ENCODE results near the gene TRIM9.

The TRIM9 gene

DNA sequence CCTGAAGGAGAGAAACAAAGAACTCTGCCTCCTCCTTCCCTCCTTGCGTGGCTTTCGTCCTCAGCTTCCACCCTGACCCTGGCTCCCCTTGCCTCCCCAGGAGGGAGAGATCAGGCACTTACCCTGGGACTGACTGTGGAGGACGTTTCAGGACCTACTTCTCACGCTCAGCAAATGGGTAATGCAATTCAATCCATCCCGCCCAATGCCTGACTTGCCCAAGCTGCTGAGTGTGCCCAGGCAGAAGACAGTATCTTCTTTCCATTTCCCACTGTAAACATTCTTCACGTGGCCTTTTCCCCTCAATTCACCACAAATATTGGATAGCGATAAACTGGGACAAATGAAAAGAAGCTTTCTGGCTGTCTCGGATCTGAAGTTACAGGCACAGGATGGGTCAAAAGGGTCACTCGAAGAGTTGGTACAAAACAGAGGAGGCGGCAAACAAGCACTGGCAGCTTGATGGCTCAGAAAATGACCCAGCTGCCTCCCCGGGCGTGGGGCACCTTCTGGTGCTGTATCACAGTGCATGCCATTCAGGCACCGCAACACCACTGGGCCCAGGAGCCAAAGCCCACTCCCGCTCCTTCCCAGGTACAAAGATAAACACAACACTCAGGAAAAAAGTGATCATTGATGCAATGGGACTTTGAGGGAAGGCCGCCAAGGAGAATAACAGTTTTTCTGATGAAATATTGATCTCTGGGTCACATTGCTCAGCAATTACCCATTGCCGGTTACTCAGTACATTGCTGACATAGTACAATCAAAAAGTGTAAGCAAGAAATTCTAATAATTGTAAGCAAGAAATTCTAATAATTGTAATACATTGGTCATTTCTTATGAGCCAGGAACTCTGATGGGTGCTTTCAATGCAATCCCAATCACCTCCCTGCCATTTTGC is 65.8 kb downstream of the TRIM9 start:
- Histone ChIP-seq H3K4me3 (ENCODE audit: insufficient read depth, low read depth, low read length) (no peak overlapping the region), H3K9me3 (ENCODE audit: control insufficient read depth, low read length) (no peaks in the 10 kb centered on the region), H3K27me3 (ENCODE audit: control insufficient read depth, insufficient read depth, low read length, poor library complexity, severe bottlenecking) (no peaks in the 10 kb centered on the region), H3K4me1 (ENCODE audit: control insufficient read depth, insufficient read depth, low read length) (no peaks in the 10 kb centered on the region), H3K27ac (ENCODE audit: insufficient read depth, low read depth, low read length, poor library complexity, severe bottlenecking) (no peak overlapping the region), H3K36me3 (ENCODE audit: control insufficient read depth, insufficient read depth, low read length) (no peaks in the 10 kb centered on the region)
- 89 to 91% methylated on average over 16 of the region's 16 CpGs for WGBS, 2 experiments

DNA sequence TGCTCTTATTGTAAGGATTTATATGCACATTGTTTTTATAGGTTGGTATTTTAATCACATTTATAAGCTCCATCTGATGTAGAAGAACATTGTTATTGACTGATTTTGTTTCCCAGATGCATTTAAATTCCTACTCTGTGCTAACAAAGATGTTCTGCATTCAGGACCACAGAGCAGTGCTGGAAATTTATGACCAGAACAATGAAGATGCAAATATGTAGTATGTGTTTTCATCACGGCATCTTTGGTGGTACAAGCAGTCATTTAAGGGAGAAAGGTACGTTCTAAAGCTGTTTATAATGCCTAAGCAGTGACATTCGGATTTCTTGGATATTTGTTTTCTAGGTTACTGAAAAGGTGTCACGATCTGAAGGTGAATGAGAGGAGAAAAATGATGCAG is 66.5 kb downstream of the TRIM9 start:
- H3K36me3 ChIP-seq (ENCODE audit: control insufficient read depth, insufficient read depth, low read length): no peaks in the 10 kb centered on the region
- no peaks in the 10 kb centered on the region for H3K27me3 ChIP-seq (ENCODE audit: control insufficient read depth, insufficient read depth, low read length, poor library complexity, severe bottlenecking)
- no peaks in the 10 kb centered on the region for H3K9me3 ChIP-seq (ENCODE audit: control insufficient read depth, low read length)
- no peaks in the 10 kb centered on the region for H3K4me1 ChIP-seq (ENCODE audit: control insufficient read depth, insufficient read depth, low read length)
- no peak overlapping the region for H3K27ac ChIP-seq (ENCODE audit: insufficient read depth, low read depth, low read length, poor library complexity, severe bottlenecking)
- WGBS, 2 experiments: 91 to 93% methylated on average over 4 of the region's 4 CpGs
- H3K4me3 ChIP-seq (ENCODE audit: insufficient read depth, low read depth, low read length): no peak overlapping the region

DNA sequence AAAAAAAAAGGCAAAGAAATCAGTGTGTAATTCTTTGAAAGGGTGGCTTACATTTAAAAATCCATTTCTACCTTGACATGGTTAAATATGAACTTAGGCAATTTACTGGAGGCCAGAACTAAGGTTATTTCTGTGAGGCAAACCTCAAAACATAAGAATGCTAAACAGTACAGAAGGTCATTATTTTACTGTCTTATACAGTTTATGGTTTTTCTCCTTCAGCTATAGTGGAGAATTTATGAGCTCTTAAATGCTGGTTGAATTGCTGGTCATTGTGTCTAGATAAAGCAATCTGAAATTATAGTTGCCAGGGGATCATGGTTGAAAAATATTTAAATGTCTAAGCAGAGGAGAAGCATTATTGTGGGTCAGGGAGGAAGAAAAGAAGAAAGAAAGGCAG is 70.5 kb downstream of the TRIM9 start:
- no peaks in the 10 kb centered on the region for H3K36me3 ChIP-seq (ENCODE audit: control insufficient read depth, insufficient read depth, low read length)
- no peaks in the 10 kb centered on the region for H3K4me1 ChIP-seq (ENCODE audit: control insufficient read depth, insufficient read depth, low read length)
- no peak overlapping the region for H3K27ac ChIP-seq (ENCODE audit: insufficient read depth, low read depth, low read length, poor library complexity, severe bottlenecking)
- no peak overlapping the region for H3K4me3 ChIP-seq (ENCODE audit: insufficient read depth, low read depth, low read length)
- no peaks in the 10 kb centered on the region for H3K27me3 ChIP-seq (ENCODE audit: control insufficient read depth, insufficient read depth, low read length, poor library complexity, severe bottlenecking)
- no peaks in the 10 kb centered on the region for H3K9me3 ChIP-seq (ENCODE audit: control insufficient read depth, low read length)

DNA sequence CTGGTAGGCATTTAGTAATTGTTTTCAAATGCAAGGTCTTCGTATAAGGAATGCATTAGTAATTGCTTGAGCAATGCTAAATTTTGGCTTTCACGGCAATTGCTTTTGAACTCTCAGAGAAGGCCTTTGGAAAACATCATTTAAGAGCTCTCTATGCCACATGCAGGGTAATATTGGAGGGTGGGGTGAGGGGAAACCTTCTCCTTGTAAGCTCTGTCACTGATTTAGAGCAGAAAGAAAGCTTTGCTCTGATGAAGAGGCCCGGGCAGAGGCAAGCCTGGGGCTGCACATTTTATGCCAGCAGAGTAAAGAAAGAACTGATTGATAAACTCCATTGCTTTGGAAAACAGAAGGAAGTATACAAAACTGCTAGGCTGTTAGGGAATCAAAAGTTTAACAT is 70.9 kb downstream of the TRIM9 start:
- H3K27me3 ChIP-seq (ENCODE audit: control insufficient read depth, insufficient read depth, low read length, poor library complexity, severe bottlenecking): no peaks in the 10 kb centered on the region
- H3K36me3 ChIP-seq (ENCODE audit: control insufficient read depth, insufficient read depth, low read length): no peaks in the 10 kb centered on the region
- H3K4me1 ChIP-seq (ENCODE audit: control insufficient read depth, insufficient read depth, low read length): no peaks in the 10 kb centered on the region
- WGBS, 2 experiments: 82 to 83% methylated on average over 3 of the region's 3 CpGs
- no peak overlapping the region for H3K27ac ChIP-seq (ENCODE audit: insufficient read depth, low read depth, low read length, poor library complexity, severe bottlenecking)
- H3K4me3 ChIP-seq (ENCODE audit: insufficient read depth, low read depth, low read length): no peak overlapping the region
- H3K9me3 ChIP-seq (ENCODE audit: control insufficient read depth, low read length): no peaks in the 10 kb centered on the region

DNA sequence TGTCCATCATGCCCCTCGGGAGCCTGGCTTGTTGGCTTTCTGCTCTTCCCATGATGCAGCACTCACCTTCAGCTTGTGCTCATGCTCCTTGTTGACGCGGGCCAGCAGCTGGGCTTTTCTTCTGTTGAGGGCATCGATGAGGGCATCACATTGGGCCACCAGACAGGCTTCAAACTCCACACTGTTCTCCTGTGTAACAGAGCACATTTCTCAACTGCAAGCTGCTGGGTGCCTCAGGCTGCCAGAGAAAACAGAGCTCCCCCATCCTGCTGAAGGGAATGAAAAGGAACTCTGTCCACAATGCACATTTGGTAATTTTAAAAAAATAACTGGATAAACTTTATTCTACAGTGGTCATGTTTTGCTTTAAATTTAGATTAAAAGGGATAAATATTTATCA is 72.1 kb downstream of the TRIM9 start:
- H3K4me3 ChIP-seq (ENCODE audit: insufficient read depth, low read depth, low read length): no peak overlapping the region
- H3K27me3 ChIP-seq (ENCODE audit: control insufficient read depth, insufficient read depth, low read length, poor library complexity, severe bottlenecking): no peaks in the 10 kb centered on the region
- 93 to 95% methylated on average over 4 of the region's 4 CpGs for WGBS, 2 experiments
- no peaks in the 10 kb centered on the region for H3K4me1 ChIP-seq (ENCODE audit: control insufficient read depth, insufficient read depth, low read length)
- H3K9me3 ChIP-seq (ENCODE audit: control insufficient read depth, low read length): no peaks in the 10 kb centered on the region
- H3K36me3 ChIP-seq (ENCODE audit: control insufficient read depth, insufficient read depth, low read length): no peaks in the 10 kb centered on the region
- no peak overlapping the region for H3K27ac ChIP-seq (ENCODE audit: insufficient read depth, low read depth, low read length, poor library complexity, severe bottlenecking)

DNA sequence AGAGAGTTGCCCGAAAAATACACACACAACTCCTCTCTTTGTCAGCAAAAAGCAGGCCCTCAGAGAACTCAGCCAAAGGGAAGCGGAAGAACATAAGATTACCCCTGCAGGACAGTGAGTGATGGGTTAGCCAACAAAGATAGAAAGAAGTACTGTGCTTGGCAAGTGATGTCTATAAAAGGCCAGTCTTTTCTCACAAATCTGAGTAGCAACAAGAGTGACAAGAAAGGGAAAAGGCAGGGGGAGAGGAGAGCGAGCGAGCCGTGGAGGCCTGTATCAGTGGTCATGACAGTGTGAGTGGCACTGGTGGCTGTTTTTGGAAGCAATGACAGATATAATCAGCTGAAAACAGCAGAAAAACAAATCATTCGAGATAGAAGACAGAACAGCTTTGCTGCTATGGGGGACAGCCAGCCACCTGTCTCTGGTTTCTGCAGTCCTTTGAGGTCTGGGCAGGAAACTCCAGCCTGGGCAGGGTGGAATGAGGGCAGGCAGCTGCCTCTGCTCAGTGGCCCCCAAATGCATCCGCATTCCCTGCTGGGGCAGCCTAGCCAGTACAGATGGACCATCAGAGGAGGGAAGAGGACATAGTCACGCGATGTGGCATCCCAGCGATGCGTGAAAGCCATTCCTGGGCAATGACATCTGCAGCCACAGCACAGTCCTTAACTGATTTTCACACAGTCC is 74.7 kb downstream of the TRIM9 start:
- Histone ChIP-seq H3K36me3 (ENCODE audit: control insufficient read depth, insufficient read depth, low read length) (no peaks in the 10 kb centered on the region), H3K27me3 (ENCODE audit: control insufficient read depth, insufficient read depth, low read length, poor library complexity, severe bottlenecking) (no peaks in the 10 kb centered on the region), H3K4me3 (ENCODE audit: insufficient read depth, low read depth, low read length) (no peak overlapping the region), H3K4me1 (ENCODE audit: control insufficient read depth, insufficient read depth, low read length) (no peaks in the 10 kb centered on the region), H3K9me3 (ENCODE audit: control insufficient read depth, low read length) (no peaks in the 10 kb centered on the region), H3K27ac (ENCODE audit: insufficient read depth, low read depth, low read length, poor library complexity, severe bottlenecking) (no peak overlapping the region)
- WGBS, 2 experiments: 89 to 91% methylated on average over 11 of the region's 11 CpGs

DNA sequence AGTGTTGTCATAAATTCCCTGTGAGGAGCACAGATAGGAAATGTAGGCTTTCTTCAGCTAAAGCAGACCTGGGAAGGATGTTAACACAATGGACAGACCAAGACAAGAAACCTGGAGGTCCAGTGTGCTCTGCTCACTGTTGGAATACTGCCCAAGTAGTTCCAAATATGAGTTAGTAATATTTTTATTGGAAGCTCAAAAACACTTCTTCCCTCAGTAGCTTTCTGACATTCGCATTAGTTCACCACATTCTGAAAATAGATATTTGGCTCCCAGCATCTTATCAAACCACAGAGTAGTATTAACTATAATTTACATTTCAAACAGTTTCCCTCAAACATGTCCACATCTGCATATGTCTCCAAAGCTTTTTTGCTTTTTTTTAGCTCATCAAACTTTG is 75.8 kb downstream of the TRIM9 start:
- no peaks in the 10 kb centered on the region for H3K27me3 ChIP-seq (ENCODE audit: control insufficient read depth, insufficient read depth, low read length, poor library complexity, severe bottlenecking)
- H3K27ac ChIP-seq (ENCODE audit: insufficient read depth, low read depth, low read length, poor library complexity, severe bottlenecking): no peak overlapping the region
- WGBS, 2 experiments: 91% methylated on average over 1 of the region's 1 CpG
- no peaks in the 10 kb centered on the region for H3K4me1 ChIP-seq (ENCODE audit: control insufficient read depth, insufficient read depth, low read length)
- H3K36me3 ChIP-seq (ENCODE audit: control insufficient read depth, insufficient read depth, low read length): no peaks in the 10 kb centered on the region
- no peak overlapping the region for H3K4me3 ChIP-seq (ENCODE audit: insufficient read depth, low read depth, low read length)
- no peaks in the 10 kb centered on the region for H3K9me3 ChIP-seq (ENCODE audit: control insufficient read depth, low read length)

DNA sequence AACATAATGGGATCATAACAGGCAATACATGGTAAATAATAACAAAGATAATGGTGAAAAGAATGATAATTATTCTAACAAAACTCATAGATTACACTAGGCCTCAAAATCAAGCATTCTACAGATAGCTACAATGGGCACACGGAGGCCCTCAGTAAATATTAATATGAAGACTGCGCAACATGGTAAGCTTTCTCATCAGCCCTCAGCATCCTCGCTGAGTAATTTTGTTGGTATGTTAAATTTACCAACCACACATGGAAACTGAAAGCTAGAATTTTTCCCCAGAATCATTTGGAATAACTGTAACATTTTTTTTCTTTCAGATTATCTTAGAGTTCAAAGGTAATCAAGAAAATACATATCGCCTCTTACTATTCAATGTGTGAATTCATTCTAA is 76.4 kb downstream of the TRIM9 start:
- 81 to 100% methylated on average over 1 to 3 of the region's 4 CpGs for WGBS, 2 experiments
- no peaks in the 10 kb centered on the region for H3K9me3 ChIP-seq (ENCODE audit: control insufficient read depth, low read length)
- no peaks in the 10 kb centered on the region for H3K4me1 ChIP-seq (ENCODE audit: control insufficient read depth, insufficient read depth, low read length)
- no peaks in the 10 kb centered on the region for H3K36me3 ChIP-seq (ENCODE audit: control insufficient read depth, insufficient read depth, low read length)
- no peak overlapping the region for H3K27ac ChIP-seq (ENCODE audit: insufficient read depth, low read depth, low read length, poor library complexity, severe bottlenecking)
- H3K27me3 ChIP-seq (ENCODE audit: control insufficient read depth, insufficient read depth, low read length, poor library complexity, severe bottlenecking): no peaks in the 10 kb centered on the region
- no peak overlapping the region for H3K4me3 ChIP-seq (ENCODE audit: insufficient read depth, low read depth, low read length)

DNA sequence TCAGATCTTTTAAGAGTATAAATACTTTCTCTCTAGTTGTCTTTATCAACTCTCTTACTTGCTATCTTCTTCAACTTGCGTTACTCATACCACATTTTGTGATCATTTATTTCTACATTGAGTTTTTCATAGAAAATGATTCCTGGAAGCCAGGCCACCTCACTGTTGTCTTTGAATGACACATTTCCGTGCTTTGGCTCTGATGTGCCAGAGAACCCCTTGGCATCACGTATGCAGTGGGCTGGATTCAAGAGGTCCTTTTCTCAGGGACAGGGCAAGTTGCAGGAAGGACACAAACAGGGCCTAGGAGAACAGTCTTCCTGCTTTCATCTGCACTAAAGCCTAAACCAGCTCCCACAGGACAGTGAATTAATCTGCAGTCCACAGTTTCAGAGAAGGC is 80.3 kb downstream of the TRIM9 start:
- Histone ChIP-seq H3K27me3 (ENCODE audit: control insufficient read depth, insufficient read depth, low read length, poor library complexity, severe bottlenecking) (no peaks in the 10 kb centered on the region), H3K9me3 (ENCODE audit: control insufficient read depth, low read length) (no peaks in the 10 kb centered on the region), H3K36me3 (ENCODE audit: control insufficient read depth, insufficient read depth, low read length) (no peaks in the 10 kb centered on the region), H3K4me3 (ENCODE audit: insufficient read depth, low read depth, low read length) (no peak overlapping the region), H3K4me1 (ENCODE audit: control insufficient read depth, insufficient read depth, low read length) (no peaks in the 10 kb centered on the region), H3K27ac (ENCODE audit: insufficient read depth, low read depth, low read length, poor library complexity, severe bottlenecking) (no peak overlapping the region)
- WGBS, 2 experiments: 90 to 96% methylated on average over 3 of the region's 3 CpGs

DNA sequence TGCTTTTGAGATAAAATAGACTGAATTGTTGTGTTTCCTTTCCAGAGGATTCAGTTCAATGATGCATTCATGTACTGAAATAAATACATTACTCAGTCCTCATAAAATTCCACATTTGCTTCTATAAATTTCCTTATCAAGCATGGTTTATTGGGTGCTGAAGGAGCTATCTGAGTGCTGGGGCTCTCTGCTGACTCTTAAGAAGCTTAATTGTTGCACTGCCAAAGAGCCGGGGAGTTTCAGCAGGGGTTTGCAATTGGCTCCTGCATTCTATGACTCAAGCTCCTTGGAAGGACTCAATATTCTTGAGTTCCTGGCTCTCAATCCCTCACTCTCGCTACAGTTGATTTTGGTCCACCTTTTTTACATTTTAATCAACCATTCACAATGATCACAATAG is 80.8 kb downstream of the TRIM9 start:
- no peaks in the 10 kb centered on the region for H3K36me3 ChIP-seq (ENCODE audit: control insufficient read depth, insufficient read depth, low read length)
- no peaks in the 10 kb centered on the region for H3K27me3 ChIP-seq (ENCODE audit: control insufficient read depth, insufficient read depth, low read length, poor library complexity, severe bottlenecking)
- H3K9me3 ChIP-seq (ENCODE audit: control insufficient read depth, low read length): no peaks in the 10 kb centered on the region
- no peaks in the 10 kb centered on the region for H3K4me1 ChIP-seq (ENCODE audit: control insufficient read depth, insufficient read depth, low read length)
- WGBS, 2 experiments: 78 to 81% methylated on average over 2 of the region's 2 CpGs
- no peak overlapping the region for H3K4me3 ChIP-seq (ENCODE audit: insufficient read depth, low read depth, low read length)
- H3K27ac ChIP-seq (ENCODE audit: insufficient read depth, low read depth, low read length, poor library complexity, severe bottlenecking): no peak overlapping the region
